GM13977 (cell line): Measurements from ENCODE around the gene PRDM2.

Experiments
- DNase-seq: peaks from one replicate; pipeline ENCODE4 v3.0.0; 2012; ENCODE audit warnings: low spot score
- CTCF ChIP-seq: IDR thresholded peaks from 2 replicates; pipeline ENCODE4 v1.5.1; 2012; ENCODE audit warnings: mild to moderate bottlenecking, control low read depth; ENCODE audit not compliant: insufficient read depth; ENCODE audit errors: extremely low read depth, missing control alignments
- in situ Hi-C: fragments of 300-500 bp; cut with MboI; formaldehyde crosslinking; loops from one replicate; pipeline ENCODE4 v1.12.0; 2022; ENCODE audit warnings: low sequenced_read_pairs, low pct_unique_long_range_greater_than_20kb, mixed read lengths, inconsistent platforms; ENCODE audit not compliant: unreplicated experiment

Gene PRDM2

GRCh38 chr1:13799502-13800283 lies 99.7 kb downstream of the PRDM2 start:
- in situ Hi-C loops: loop anchor here (10.0 kb wide), 1 partner anchor 135 kb away; no protein-coding TSS in a partner anchor
- no peak for TF ChIP-seq CTCF
- DNase-seq: no peak

- no peak for DNase-seq
- no peak for TF ChIP-seq CTCF
- in situ Hi-C loops: loop anchor here (10.0 kb wide), 1 partner anchor 136 kb away; no protein-coding TSS in a partner anchor
These were observed 101.2 kb downstream of the PRDM2 start for GRCh38 chr1:13801232-13801631.

- TF ChIP-seq CTCF: no peak
- in situ Hi-C loops: loop anchor here (10.0 kb wide), 1 partner anchor 137 kb away; no protein-coding TSS in a partner anchor
- no peak for DNase-seq
These were observed 101.9 kb downstream of the PRDM2 start for GRCh38 chr1:13801655-13802486.

GRCh38 chr1:13802782-13803545 lies 103.0 kb downstream of the PRDM2 start:
- no peak for DNase-seq
- in situ Hi-C loops: loop anchor here (10.0 kb wide), 1 partner anchor 138 kb away; no protein-coding TSS in a partner anchor
- TF ChIP-seq CTCF: no peak

- no peak for DNase-seq
- in situ Hi-C loops: loop anchor here (10.0 kb wide), 1 partner anchor 139 kb away; no protein-coding TSS in a partner anchor
- TF ChIP-seq CTCF: no peak
These were observed 103.7 kb downstream of the PRDM2 start for GRCh38 chr1:13803546-13804239.
